Inflammatory macrophage treated with lipopolysaccharide for 4 hours (primary cell): Measurements from ENCODE around the gene DRC1.
"Not testable (repeated sequence)": the region's sequence is repeated elsewhere in the genome, so short reads cannot be mapped to it uniquely, and the experiment has no call there.

Experiments used
- DNase-seq: peaks from one replicate; pipeline ENCODE4 v3.0.0-alpha.2; 2020

The DRC1 gene

DNA sequence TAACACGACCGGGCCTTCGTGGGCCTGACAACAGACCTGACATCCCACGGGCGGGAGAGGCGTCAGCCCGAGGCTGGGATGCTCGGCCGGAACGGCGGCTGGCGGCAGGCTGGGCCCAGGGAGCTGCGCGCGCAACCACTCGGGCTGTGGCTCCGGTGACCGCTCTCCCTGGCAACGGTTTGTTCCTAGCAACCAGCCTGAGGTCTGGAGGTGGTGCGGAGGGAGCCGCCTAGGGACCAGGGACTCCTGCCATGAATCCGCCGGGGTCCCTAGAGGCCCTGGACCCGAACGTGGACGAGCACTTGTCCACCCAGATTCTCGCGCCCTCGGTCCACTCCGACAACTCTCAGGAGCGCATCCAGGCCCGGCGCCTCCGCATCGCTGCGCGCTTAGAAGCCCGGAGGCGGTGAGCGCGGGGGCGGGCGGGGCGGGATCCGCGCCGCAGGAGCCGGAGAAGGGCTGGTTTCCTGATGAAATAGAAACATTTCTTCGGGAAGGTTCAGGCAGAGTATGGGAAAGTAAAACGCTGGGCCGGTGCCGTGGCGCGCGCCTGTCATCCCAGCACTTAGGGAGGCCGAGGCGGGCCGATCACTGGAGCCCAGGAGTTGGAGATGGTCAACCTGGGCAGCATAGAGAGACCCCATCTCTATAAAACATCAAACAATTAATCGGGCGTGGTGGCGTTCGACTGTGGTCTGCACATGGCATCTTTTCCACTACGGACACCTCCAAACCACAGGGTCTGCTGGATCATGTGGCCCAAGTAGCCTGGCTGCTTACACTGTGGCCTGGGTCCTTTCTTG lies at the start of gene DRC1:
Gene DRC1 (plus strand): TSS at position 182 of the 803 bp plus-strand sequence. CDS start 70 bp downstream, at position 252.
- DNase-seq, result peak; percentile 61

DNA sequence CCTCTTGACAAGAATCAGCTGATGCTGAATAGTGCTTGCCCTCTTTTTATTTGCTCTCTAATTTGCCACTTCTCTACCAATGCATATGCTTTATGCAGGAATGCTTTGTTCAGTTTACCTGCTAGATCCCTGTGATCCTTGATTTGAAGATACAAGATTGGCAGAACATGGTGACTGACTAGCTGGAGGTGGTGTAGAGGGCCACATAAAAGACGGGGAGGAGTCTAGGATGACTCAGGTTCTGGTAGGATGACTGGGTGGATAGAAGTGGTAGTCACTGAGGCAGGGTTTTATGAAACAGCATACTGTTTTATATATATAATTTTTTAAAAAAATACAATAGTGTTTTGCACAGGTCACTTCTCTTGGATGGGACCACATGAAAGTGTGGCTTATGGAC lies 48.8 kb upstream of the DRC1 start:
- peak; percentile 49 for DNase-seq

DNA sequence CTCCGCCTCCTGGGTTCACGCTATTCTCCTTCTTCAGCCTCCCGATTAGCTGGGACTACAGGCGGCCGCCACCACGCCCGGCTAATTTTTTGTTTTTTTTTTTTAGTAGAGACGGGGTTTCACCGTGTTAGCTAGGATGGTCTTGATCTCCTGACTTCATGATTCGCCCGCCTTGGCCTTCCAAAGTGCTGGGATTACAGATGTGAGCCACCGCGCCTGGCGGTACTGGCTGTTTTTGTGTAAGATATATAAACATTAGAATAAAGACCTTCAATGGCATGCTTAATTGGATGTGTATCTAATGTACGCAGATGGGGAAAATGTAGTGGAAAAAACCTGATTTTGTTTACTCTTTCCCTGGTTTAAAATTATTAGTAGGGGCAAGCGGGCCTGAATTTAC lies 47.3 kb upstream of the DRC1 start:
- DNase-seq, result not testable (repeated sequence)

DNA sequence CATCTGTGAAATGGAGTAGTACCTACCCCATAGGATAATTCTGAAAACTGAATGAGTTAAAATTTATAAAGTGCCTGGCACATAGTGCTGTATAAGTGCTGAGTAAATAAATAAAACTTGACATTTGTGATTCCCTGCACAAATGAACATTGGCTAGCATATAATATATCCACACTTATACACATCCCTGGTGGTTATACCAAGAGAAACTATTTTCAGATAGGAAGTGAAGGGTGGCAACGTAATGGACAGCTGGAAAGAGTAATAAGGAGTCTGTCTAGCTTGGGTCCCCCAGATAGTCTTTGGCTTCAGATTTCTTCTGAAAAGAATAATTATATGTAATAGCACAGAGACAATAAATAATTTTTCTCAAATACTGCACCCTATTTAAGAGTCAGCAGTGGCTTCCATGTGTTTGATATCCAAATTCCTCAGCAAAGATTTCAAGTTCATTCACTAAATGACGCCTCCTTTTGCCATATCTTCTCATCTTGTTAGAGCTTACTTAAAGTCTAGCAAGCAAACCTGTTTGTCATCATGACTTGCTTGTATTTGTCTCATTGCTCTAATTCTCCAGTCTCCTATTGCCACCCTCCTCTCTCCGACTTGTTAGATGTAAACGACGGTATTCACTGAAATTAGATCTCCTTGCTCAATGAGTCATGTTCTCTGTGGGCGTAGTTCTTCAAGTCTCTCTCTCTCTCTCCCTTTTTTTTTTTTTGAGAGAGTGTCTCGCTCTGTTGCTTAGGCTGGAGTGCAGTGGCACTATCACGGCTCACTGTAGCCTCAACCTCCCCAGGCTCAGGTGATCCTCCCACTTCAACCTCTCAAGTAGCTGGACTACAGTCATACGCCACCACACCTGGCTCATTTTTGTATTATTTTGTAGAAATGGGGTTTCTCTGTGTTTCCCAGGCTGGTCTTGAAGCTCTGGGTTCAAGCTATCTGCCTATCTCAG lies 46.4 kb upstream of the DRC1 start:
- DNase-seq, result peak; percentile 74

DNA sequence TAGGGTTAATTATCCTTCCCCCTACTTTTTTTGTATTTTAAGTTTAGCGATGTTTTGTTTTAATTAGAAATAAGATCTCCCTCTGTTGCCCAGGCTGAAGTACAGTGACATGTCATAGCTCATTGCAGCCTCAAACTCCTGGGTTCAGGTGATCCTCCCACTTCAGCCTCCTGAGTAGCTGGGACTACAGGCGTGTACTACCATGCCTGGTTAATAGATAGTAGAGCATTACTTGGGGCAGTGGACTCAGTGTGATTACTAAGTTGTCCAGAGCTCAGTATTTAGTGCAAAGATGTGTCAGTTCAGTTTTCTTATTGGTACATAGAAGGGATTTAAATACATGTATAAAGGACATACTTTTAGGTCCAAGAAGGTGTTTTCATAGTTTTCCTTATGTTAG lies 45.6 kb upstream of the DRC1 start:
- no peak for DNase-seq

- DNase-seq, result no peak
These were observed 44.9 kb upstream of the DRC1 start for GRCh38 chr2:26356771-26357170.

GRCh38 chr2:26359886-26360473 lies 41.7 kb upstream of the DRC1 start:
- DNase-seq, result no peak

GRCh38 chr2:26363323-26363722 lies 38.4 kb upstream of the DRC1 start:
- DNase-seq, result no peak

DNA sequence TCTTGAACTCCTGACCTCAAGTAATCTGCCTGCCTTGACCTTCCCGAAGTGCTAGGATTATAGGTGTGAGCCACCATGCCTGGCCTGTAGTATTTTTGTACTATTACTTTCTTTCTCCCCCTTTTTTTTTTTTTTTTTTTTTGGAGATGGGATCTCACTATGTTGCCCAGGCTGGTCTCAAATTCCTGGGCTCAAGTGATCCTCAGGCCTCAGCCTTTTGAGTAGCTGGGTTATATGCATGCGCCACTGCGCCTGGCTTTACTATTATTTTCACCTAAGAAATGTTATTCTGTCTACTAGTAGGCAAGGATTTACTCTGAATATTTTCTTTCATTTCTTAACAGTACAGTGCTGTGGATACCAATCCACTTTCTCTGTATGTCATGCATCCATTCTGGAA lies 37.8 kb upstream of the DRC1 start:
- no peak for DNase-seq

GRCh38 chr2:26364669-26365068 lies 37.1 kb upstream of the DRC1 start:
- no peak for DNase-seq

DNA sequence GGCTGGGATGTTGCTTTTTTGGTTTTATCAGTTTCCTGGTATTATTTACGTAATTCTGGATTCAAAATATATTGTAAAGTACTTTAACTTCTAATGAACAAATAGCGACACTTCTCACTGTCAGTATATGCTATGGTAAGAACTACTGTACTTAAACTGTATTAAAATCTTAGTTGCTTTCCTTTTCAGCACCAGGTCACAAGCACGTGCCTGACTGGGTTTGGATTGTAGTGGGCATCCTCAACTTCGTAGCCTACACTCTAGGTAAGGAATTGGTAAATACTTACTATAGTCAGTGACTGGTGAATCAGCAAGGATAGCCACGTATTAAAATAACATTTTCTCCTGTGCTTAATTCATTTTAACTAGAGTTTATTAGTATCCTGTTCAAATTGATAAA lies 34.8 kb upstream of the DRC1 start:
- no peak for DNase-seq

- DNase-seq, result not testable (repeated sequence)
These were observed 32.1 kb upstream of the DRC1 start for GRCh38 chr2:26369664-26370063.

DNA sequence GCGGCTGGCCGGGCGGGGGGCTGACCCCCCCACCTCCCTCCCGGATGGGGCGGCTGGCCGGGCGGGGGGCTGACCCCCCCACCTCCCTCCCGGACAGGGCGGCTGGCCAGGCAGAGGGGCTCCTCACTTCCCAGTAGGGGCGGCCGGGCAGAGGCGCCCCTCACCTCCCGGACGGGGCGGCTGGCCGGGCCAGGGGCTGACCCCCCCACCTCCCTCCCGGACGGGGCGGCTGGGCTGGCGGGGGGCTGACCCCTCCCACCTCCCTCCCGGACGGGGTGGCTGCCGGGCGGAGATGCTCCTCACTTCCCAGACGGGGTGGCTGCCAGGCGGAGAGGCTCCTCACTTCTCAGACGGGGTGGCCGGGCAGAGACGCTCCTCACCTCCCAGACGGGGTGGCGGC lies 30.8 kb upstream of the DRC1 start:
- not testable (repeated sequence) for DNase-seq

DNA sequence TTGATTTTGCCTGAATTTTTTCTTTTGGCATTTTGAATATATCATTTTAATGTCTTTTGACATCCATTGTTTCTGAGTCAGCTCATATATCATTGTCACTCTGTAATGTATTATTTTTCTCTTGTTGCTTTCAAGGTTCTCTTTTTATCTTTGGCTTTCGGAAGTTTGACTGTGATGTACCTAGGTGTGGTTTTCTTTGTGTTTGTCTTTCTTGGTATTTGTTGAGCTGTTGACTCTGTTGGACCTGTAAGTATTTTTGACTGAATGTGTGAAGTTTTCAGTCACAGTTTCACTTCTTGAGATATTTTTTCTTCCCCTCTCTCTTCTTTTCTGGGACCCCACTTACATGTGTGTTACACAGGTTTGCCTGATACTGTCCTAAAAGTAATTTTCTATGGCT lies 24.9 kb upstream of the DRC1 start:
- no peak for DNase-seq

- DNase-seq, result no peak
These were observed 21.4 kb upstream of the DRC1 start for GRCh38 chr2:26380281-26380680.

- DNase-seq, result peak; percentile 57
These were observed 19.2 kb upstream of the DRC1 start for GRCh38 chr2:26382564-26382963.

DNA sequence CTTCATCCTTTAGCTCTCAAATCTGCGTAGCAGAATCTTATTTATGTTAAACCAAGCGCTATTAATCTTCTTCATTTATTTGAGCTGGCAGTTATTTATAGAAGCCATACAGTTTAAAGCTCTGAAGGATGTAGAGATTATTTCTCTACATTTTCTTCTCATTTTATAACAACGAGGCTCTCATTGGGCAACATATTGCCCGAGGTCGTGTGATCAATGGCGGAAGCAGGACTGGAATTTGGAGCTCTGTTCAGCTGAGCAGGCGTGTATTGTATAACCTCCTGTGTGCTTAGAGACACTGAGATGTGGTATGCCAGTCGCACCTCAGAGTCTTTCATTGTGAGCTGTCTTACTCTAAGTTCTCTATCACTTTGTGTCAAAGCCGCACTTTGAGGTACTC lies 17.5 kb upstream of the DRC1 start:
- no peak for DNase-seq

DNA sequence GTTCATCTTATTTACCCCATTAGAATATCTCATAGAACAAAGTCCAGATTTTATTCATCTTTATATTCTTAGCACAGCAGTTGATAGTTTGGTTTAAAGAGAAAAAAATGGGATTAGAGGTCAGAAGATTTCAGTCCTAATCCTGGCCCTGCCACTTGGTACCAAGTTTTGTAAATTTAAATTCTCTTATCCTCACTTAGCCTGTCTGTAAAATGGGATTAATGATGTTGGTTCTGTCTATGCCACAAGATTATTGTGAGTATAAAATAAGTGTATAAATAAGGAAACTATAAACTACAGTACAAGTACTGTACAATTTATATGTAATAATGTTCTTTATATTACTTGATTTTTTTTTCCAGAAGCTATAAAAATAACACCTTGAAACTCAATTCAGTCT lies 17.1 kb upstream of the DRC1 start:
- no peak for DNase-seq

DNA sequence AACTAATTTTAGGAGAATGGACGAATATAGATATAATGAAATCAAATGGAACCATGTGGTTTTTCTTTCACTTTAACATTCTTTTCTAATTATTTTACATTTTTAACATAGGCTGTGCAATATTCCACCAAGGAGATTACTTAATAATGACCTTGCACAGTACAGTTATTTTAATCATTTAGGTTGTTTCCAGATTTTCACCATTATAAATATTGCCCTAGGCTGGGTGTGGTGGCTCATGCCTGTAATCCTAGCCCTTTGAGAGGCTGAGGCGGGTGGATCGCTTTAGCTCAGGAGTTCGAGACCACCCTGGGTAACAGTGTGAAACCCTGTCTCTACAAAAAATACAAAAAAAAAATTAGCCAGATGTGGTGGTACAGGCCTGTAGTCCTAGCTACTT lies 14.5 kb upstream of the DRC1 start:
- DNase-seq, result peak; percentile 32

- no peak for DNase-seq
These were observed 7.0 kb upstream of the DRC1 start for GRCh38 chr2:26394694-26395093.

- no peak for DNase-seq
These were observed 6.3 kb upstream of the DRC1 start for GRCh38 chr2:26395394-26395793.

DNA sequence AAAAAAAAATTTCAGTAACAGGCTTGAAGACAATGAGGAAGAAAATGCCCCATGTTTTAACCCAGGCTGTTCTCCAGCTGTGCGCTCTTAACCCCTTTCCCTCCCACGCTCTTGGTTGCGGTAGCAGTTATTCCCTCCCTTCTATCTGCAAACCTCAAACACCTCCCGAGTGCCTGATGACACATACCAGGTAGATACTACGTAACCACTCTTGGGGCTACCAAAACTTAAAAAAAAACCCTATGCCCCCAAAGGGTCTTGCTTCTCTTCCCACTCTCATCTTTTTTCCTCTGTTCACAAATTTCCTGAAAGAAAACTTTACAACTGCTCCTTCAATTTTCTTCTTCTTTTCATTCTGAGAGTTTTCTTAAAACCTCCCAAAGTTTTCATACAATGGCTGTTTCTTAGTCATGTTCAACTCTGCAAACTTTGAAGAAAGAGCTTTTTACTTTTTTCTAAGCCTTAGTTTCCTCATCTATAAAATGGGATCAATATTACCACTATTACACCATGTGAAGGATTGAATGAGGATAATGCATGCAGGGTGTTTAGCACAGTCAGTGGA lies 4.9 kb upstream of the DRC1 start:
- DNase-seq, result no peak

- DNase-seq, result no peak
These were observed 1.8 kb upstream of the DRC1 start for GRCh38 chr2:26399771-26400376.
